Hindlimb muscle (tissue), 1 donor: ENCODE data around the gene PTER. TPM values are rescaled to one million over a fixed set of nuclear protein-coding genes. Genes with fewer than 3 reads are reported as not detected.

Source experiments
- DNase-seq: peaks from one replicate; pipeline ENCODE4 v3.0.0-alpha.2; 2013
- polyA plus RNA-seq: library from polyadenylated mRNA; unstranded; fragments of 120-200 nt; gene quantifications from one replicate; pipeline ENCODE4 v1.2.1, GENCODE V29; 2013; ENCODE audit not compliant: insufficient read length

Gene PTER
- polyA plus RNA-seq, 1 donor = 7.1 TPM

- no peak for DNase-seq
Observed at GRCh38 chr10:16544099-16544498, 107.3 kb downstream of the PTER start.

DNA sequence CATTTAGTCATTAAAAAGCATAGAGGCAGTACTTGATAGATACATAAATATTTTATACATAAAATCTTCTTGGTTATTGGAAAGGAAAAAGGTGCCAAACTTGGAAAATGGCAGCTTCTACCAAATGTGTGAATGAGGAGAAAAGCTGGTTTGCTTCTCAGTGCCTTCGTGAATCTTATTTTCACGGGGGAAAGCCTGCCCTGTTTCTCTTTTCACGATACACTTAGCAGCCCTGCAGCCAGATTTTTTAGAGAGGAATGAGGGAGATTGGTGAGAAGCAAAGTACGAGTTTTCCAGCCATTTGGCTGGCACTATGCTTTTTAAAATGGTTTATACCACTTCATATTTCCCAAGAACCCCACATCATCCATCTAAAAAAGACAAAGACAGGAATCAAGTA is 107.8 kb downstream of the PTER start:
- no peak for DNase-seq

DNA sequence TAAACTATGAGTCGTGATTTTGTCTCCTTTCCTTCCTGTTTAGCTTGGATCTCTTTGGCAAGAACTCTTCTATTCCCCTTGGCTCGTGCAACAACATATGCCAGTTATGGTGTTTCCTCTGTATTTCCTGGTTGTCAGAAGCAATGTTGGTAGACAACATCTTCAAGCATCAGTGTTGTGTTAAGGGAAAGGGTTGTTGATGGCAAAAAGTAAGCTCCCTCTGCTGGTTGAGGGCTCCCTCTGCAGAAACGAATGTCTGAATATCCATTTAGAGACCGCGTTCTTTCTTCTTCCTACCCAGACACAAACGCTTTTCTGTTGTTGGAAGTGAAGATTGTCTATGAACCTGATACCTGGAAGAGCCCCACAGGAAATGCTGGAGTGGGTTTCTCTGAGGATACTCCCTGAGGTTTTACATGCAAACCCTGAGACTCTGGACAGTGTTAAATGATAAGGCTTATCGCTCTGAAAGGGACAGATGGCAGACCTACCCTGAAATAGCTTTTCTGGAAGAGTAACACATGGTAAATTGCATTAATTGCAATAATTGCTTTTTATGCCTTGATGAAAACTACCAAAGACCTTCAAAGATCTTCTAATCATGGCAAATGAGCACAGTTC is 108.4 kb downstream of the PTER start:
- DNase-seq = peak; percentile 5

DNA sequence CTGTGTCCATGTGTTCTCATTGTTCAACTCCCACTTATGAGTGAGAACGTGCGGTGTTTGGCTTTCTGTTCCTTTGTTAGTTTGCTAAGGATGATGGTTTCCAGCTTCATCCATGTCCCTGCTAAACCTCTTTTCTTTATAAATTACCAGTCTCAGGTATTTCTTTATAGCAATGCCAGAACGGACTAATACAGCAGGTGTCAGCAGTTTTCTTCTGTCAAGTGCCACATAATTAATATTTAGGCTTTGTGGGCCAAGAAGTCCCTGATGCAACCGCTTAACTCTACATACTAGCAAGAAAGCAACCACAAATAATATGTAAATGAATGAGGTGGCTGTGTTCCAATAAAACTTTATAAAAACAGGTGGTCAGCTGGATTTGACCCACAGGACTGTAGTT is 111.2 kb downstream of the PTER start:
- no peak for DNase-seq

DNA sequence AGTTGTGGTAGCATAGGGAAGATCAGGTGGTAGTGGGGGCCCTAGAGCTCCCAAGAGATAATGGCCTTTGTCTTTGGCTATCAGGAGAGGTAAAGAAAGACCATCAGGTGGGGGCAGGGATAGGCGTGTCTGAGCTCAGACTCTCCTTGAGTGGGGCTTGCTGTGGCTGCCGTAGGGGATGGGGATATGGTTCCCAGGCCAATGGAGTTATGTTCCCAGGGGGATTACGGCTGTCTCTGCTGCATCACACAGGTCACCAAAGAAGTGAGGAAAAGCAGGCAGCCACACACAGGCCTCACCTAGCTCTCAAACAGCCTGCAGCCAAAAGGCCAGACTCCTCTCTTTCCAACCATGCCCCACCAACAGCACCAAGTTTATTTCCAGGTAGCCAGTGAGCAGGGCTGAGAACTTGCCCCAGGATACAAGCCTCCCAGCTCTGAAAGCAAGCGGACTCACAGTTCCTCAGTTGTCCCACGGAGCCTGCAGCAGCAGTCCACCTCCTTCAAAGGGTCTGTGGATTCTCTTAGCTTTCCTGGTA is 122.5 kb downstream of the PTER start:
- DNase-seq = no peak

DNA sequence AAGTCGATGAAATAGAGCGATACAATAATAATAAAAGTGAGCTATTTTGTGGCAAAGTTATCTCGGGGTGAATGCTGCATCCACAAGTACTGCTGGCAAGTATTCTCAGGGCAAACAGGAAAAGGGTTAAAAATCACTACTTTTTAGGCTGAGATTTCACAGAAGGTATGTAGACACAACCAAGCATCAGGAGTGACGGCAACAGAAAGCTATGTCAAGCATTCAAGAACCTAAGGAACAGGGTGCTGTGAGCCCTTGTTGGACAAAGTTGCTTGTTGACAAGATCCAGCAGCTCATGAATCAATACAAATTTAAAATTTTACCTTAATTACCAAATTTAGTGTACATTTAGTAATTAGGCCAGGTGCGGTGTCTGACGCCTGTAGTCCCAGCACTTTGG is 126.1 kb downstream of the PTER start:
- DNase-seq = no peak

Other genes starting within 250 kb of the PTER start
- gene C1QL3, start 84.9 kb downstream of the PTER start, polyA plus RNA-seq = not detected